SU-DHL-6 (cell line): ENCODE data around the gene EIF4EBP3.

ENCODE experiments used
- CTCF ChIP-seq: fragments of 200-600 bp; sonication (generic); IDR thresholded peaks from one replicate; pipeline ENCODE4 v1.5.1; 2017; ENCODE audit warnings: antibody characterized with exemption, mild to moderate bottlenecking, low read length, moderate library complexity; ENCODE audit not compliant: insufficient read depth, poor library complexity, severe bottlenecking
- EZH2phosphoT487 ChIP-seq: fragments of 200-600 bp; sonication (generic), shearing (Covaris generic); conservative IDR thresholded peaks from 2 replicates; pipeline ENCODE4 v1.6.1; 2018; ENCODE audit warnings: mild to moderate bottlenecking, antibody characterized with exemption, low read length, moderate library complexity, mixed read lengths

GRCh38 chr5:140548791-140549190 is 1.3 kb downstream of the EIF4EBP3 start:
- TF ChIP-seq CTCF: no peak
- no peak for TF ChIP-seq EZH2phosphoT487
